Limb (tissue), 2 donors: ENCODE measurements around the gene MPP7.
"Not testable (repeated sequence)": the region's sequence is repeated elsewhere in the genome, so short reads cannot be mapped to it uniquely, and the experiment has no call there.

ENCODE experiments used
- DNase-seq, 2 donors: peaks; one replicate each; pipeline ENCODE4 v3.0.0-alpha.2; 2016; ENCODE audit errors: extremely low spot score in 2 of 2

MPP7 gene

GRCh38 chr10:28302638-28303488, at the start of gene MPP7:
Gene MPP7 (minus strand): TSS chr10:28303064. CDS start chr10:28238604, 64,460 bp downstream.
- DNase-seq, result peak; percentile 97

- DNase-seq, result no peak
These were observed 47.0 kb upstream of the MPP7 start for GRCh38 chr10:28349892-28350291.

GRCh38 chr10:28343987-28344895, 41.4 kb upstream of the MPP7 start:
- DNase-seq, result no peak

- DNase-seq, result no peak
These were observed 40.4 kb upstream of the MPP7 start for GRCh38 chr10:28343252-28343651.

- not testable (repeated sequence) for DNase-seq
These were observed 38.8 kb upstream of the MPP7 start for GRCh38 chr10:28341679-28342078.

- DNase-seq, result no peak
These were observed 29.9 kb upstream of the MPP7 start for GRCh38 chr10:28332726-28333125.

GRCh38 chr10:28331841-28332240, 29.0 kb upstream of the MPP7 start:
- peak in 1 of 2 donors; percentile 42 for DNase-seq

- no peak for DNase-seq
These were observed 28.2 kb upstream of the MPP7 start for GRCh38 chr10:28331066-28331465.

- no peak for DNase-seq
These were observed 25.5 kb upstream of the MPP7 start for GRCh38 chr10:28328346-28328745.

GRCh38 chr10:28327491-28327880, 24.6 kb upstream of the MPP7 start:
- DNase-seq, result no peak

GRCh38 chr10:28326516-28327490, 23.9 kb upstream of the MPP7 start:
- peak; percentile 68 for DNase-seq

GRCh38 chr10:28320799-28321198, 17.9 kb upstream of the MPP7 start:
- no peak for DNase-seq

GRCh38 chr10:28320090-28320489, 17.2 kb upstream of the MPP7 start:
- no peak for DNase-seq

- not testable (repeated sequence) for DNase-seq
These were observed 16.2 kb upstream of the MPP7 start for GRCh38 chr10:28319061-28319460.

- no peak for DNase-seq
These were observed 15.8 kb upstream of the MPP7 start for GRCh38 chr10:28318626-28319025.

GRCh38 chr10:28317760-28318159, 14.9 kb upstream of the MPP7 start:
- DNase-seq, result no peak

- DNase-seq, result no peak
These were observed 13.8 kb upstream of the MPP7 start for GRCh38 chr10:28316696-28317095.

GRCh38 chr10:28315140-28315539, 12.3 kb upstream of the MPP7 start:
- no peak for DNase-seq

GRCh38 chr10:28314211-28314610, 11.3 kb upstream of the MPP7 start:
- DNase-seq, result no peak

- no peak for DNase-seq
These were observed 9.7 kb upstream of the MPP7 start for GRCh38 chr10:28312572-28312971.

GRCh38 chr10:28311104-28311503, 8.2 kb upstream of the MPP7 start:
- no peak for DNase-seq
